Measurements from ENCODE around the gene KLF6.

The KLF6 gene

GRCh38 chr10:3787016-3787400 is 2.0 kb upstream of the KLF6 start:
- ChIA-PET CTCF (no interaction called here), POLR2A (no interaction called here)
- no peak for TF ChIP-seq CTCF (IDR thresholded peaks at IDR 0.05; ENCODE audit: insufficient read depth, low read length, missing control alignments)

GRCh38 chr10:3786295-3787015 is 1.4 kb upstream of the KLF6 start:
- ChIA-PET CTCF (no interaction called here), POLR2A (interaction anchor here (0.7 to 4.0 kb wide), 11 partner anchors 11 to 979 kb away, joined by 3 to 46 read pairs (median 7); no protein-coding TSS in a partner anchor)
- no peak for DNase-seq (ENCODE audit: low read depth, low spot score)
- H3K4me3 ChIP-seq (ENCODE audit: low read depth, low read length), result no peak overlapping the region; the same call in 1 of the 2 replicates
- no peak for TF ChIP-seq CTCF (IDR thresholded peaks at IDR 0.05; ENCODE audit: insufficient read depth, low read length, missing control alignments)

More at GRCh38 chr10:3787016-3787400, 2.0 kb upstream of the KLF6 start:
- H3K4me3 ChIP-seq (ENCODE audit: low read depth, low read length), result no peak overlapping the region
- no peak for DNase-seq (ENCODE audit: low read depth, low spot score)

GRCh38 chr10:3785851-3786271 is 852 bp upstream of the KLF6 start:
- peak overlapping the region; percentile 64 for H3K4me3 ChIP-seq (ENCODE audit: low read depth, low read length)
- no peak for TF ChIP-seq CTCF (IDR thresholded peaks at IDR 0.05; ENCODE audit: insufficient read depth, low read length, missing control alignments)
- POLR2A ChIA-PET, result interaction anchor here (0.6 to 4.0 kb wide), 39 partner anchors 9 to 1821 kb away, joined by 3 to 46 read pairs (median 5); no protein-coding TSS in a partner anchor
- no peak for DNase-seq (ENCODE audit: low read depth, low spot score)
- CTCF ChIA-PET, result no interaction called here

- CTCF ChIA-PET, result interaction anchor here (1.2 to 1.6 kb wide), 2 partner anchors 588 to 981 kb away, joined by 3 to 5 read pairs; no protein-coding TSS in a partner anchor
- no peak for TF ChIP-seq CTCF (IDR thresholded peaks at IDR 0.05; ENCODE audit: insufficient read depth, low read length, missing control alignments)
- no peak for DNase-seq (ENCODE audit: low read depth, low spot score)
- POLR2A ChIA-PET, result interaction anchor here (0.6 to 4.0 kb wide), 61 partner anchors 10 to 1821 kb away, joined by 3 to 46 read pairs (median 4); partner anchors contain the start of gene PITRM1
- H3K4me3 ChIP-seq (ENCODE audit: low read depth, low read length), result peak overlapping the region; percentile 94
Measured at GRCh38 chr10:3785251-3785850, 342 bp upstream of the KLF6 start.

GRCh38 chr10:3783682-3784432 is 1.2 kb downstream of the KLF6 start:
- peak overlapping the region; percentile 94 for H3K4me3 ChIP-seq (ENCODE audit: low read depth, low read length)
- ChIA-PET POLR2A (interaction anchor here (0.6 to 4.0 kb wide), 15 partner anchors 9 to 501 kb away, joined by 3 to 46 read pairs (median 6); no protein-coding TSS in a partner anchor), CTCF (interaction anchor here (0.7 to 1.8 kb wide), 7 partner anchors 290 to 982 kb away, joined by 3 to 8 read pairs (median 4); no protein-coding TSS in a partner anchor)
- no peak for DNase-seq (ENCODE audit: low read depth, low spot score)
- TF ChIP-seq CTCF (IDR thresholded peaks at IDR 0.05; ENCODE audit: insufficient read depth, low read length, missing control alignments), result no peak

Measured in AG04449 (cell line).